K562 (cell line): Measurements from ENCODE around the gene MED28. TPM values are rescaled to one million over a fixed set of nuclear protein-coding genes. Genes with fewer than 3 reads are reported as not detected.

Experiments used
- ADNP ChIP-seq: fragments of 200-800 bp; sonication (Bioruptor generic); IDR thresholded peaks from 2 replicates; pipeline ENCODE4 v1.6.1; 2016; ENCODE audit warnings: missing genetic modification characterization, missing compliant biosample characterization
- BHLHE40 ChIP-seq: IDR thresholded peaks from 2 replicates; pipeline ENCODE4 v1.6.1; 2011; ENCODE audit warnings: low read length, improper control_type of control experiment
- CBFA2T2 ChIP-seq: fragments of 450-650 bp; conservative IDR thresholded peaks from 2 replicates; pipeline ENCODE4 v1.6.1; 2017; ENCODE audit warnings: mild to moderate bottlenecking
- CBX3 ChIP-seq, 2 experiments: IDR thresholded peaks; 1 replicate in 1 of 2; 2 replicates in 1 of 2; pipeline ENCODE4 v1.6.1; 2012; ENCODE audit warnings: inconsistent platforms in 2 of 2, low read length in 2 of 2, borderline replicate concordance in 1 of 2, control low read depth in 1 of 2
- EP300 ChIP-seq: IDR thresholded peaks from 2 replicates; pipeline ENCODE4 v1.6.1; 2012; ENCODE audit warnings: low read length, improper control_type of control experiment
- FOSL1 ChIP-seq: fragments of 200-800 bp; sonication (Bioruptor generic); conservative IDR thresholded peaks from 2 replicates; pipeline ENCODE4 v1.6.1; 2016; ENCODE audit warnings: missing genetic modification characterization, missing compliant biosample characterization
- FOXJ2 ChIP-seq: fragments of 200-800 bp; sonication (Bioruptor generic); IDR thresholded peaks from 2 replicates; pipeline ENCODE4 v1.6.1; 2016; ENCODE audit warnings: missing genetic modification characterization, missing compliant biosample characterization
- HDAC1 ChIP-seq, 2 experiments: fragments of 450-650 bp; IDR thresholded peaks; 2 replicates each; pipeline ENCODE4 v1.6.1; 2016 to 2017; ENCODE audit warnings: inconsistent platforms in 1 of 2, mild to moderate bottlenecking in 1 of 2, moderate library complexity in 1 of 2
- KHSRP ChIP-seq: fragments of 450-650 bp; IDR thresholded peaks from 2 replicates; pipeline ENCODE4 v1.6.1; 2017
- MEIS2 ChIP-seq: fragments of 450-650 bp; IDR thresholded peaks from 2 replicates; pipeline ENCODE4 v1.6.1; 2014; ENCODE audit warnings: mild to moderate bottlenecking; ENCODE audit not compliant: partially characterized antibody
- NFIC ChIP-seq: fragments of 450-650 bp; IDR thresholded peaks from 2 replicates; pipeline ENCODE4 v1.6.1; 2017; ENCODE audit warnings: mild to moderate bottlenecking, inconsistent platforms
- NONO ChIP-seq, 2 experiments: fragments of 200-400 bp in 1 of 2; fragments of 450-650 bp in 1 of 2; formaldehyde crosslinking in 1 of 2; IDR thresholded peaks; 2 replicates each; pipeline ENCODE4 v1.6.1; 2017; ENCODE audit warnings: low read depth in 2 of 2, mild to moderate bottlenecking in 2 of 2, moderate library complexity in 2 of 2, low read length in 1 of 2
- PHF20 ChIP-seq: fragments of 450-650 bp; IDR thresholded peaks from 2 replicates; pipeline ENCODE4 v1.6.1; 2018; ENCODE audit not compliant: partially characterized antibody
- PYGO2 ChIP-seq: fragments of 450-650 bp; IDR thresholded peaks from 2 replicates; pipeline ENCODE4 v1.6.1; 2016; ENCODE audit warnings: mild to moderate bottlenecking, missing genetic modification characterization, moderate library complexity, missing compliant biosample characterization
- SMARCA4 ChIP-seq: fragments of 450-650 bp; IDR thresholded peaks from 2 replicates; pipeline ENCODE4 v1.6.1; 2016
- SPI1 ChIP-seq: IDR thresholded peaks from 2 replicates; pipeline ENCODE4 v1.6.1; 2011; ENCODE audit warnings: low read depth, low read length, control low read depth, borderline replicate concordance
- TEAD4 ChIP-seq, 2 experiments: sonication (generic) in 1 of 2; formaldehyde crosslinking in 1 of 2; IDR thresholded peaks; 2 replicates each; pipeline versions ENCODE4 v1.6.1 to v1.8.0; 2012 to 2022; ENCODE audit warnings: borderline replicate concordance in 1 of 2, inconsistent platforms in 1 of 2, low read length in 1 of 2, mild to moderate bottlenecking in 1 of 2, missing genetic modification reagents in 1 of 2
- ZKSCAN1 ChIP-seq: fragments of 150-350 bp; IDR thresholded peaks from 2 replicates; pipeline ENCODE4 v1.6.1; 2016; ENCODE audit warnings: low read depth, low read length
- ZNF407 ChIP-seq: fragments of 450-650 bp; IDR thresholded peaks from 2 replicates; pipeline ENCODE4 v1.6.1; 2016; ENCODE audit warnings: low read depth
- polyA plus RNA-seq, 8 experiments: library from polyadenylated mRNA; depleted of rRNA in 4 of 8; stranded (reverse) in 5 of 8; unstranded in 3 of 8; fragments of >200 nt; fragmentation: Nextera tagmentation in 2 of 8; fragmentation: Illumina TruSeq in 1 of 8; extraction: Ambion mirVana in 2 of 8; extraction: Trizol in 1 of 8; gene quantifications; 2 replicates each; pipeline versions ENCODE4 v1.2.1 to v1.2.3, GENCODE V29; 2011 to 2014; ENCODE audit warnings: inconsistent platforms in 1 of 8, missing spikeins in 1 of 8
- total RNA-seq, 7 experiments: library from RNA; depleted of rRNA in 6 of 7; stranded (reverse); fragments of >200 nt in 6 of 7; fragmentation: Illumina TruSeq in 2 of 7; extraction: Trizol in 2 of 7; gene quantifications; 2 replicates each; pipeline versions ENCODE4 v1.2.1 to v1.2.3, GENCODE V29; 2011 to 2021; ENCODE audit warnings: low replicate concordance in 1 of 7
- TF ChIP-seq, protein P1 (sequence below): fragments of 250-450 bp; sonication (Bioruptor Pico); IDR thresholded peaks from 2 replicates; pipeline ENCODE4 v1.5.0; 2021; ENCODE audit warnings: mild to moderate bottlenecking, borderline replicate concordance

MED28 gene
- total and polyA plus RNA-seq, 9 of the 15 experiments (the other 6 are each of a cell fraction or from before 2014, with no cell fraction given), result 15.5 to 93.8 (median 50.5) TPM

GRCh38 chr4:17670423-17670822 is 56.0 kb downstream of the MED28 start (continued):
- TF ChIP-seq ZNF407 (no peak), NONO (IDR thresholded peaks at IDR 0.05; ENCODE audit: low read depth in 2 of 2, low read length in 1 of 2) (no peak), SMARCA4 (peak; percentile 97), ZKSCAN1 (0 out of 2 replicates have a peak, but pooled peaks have one; percentile 31), HDAC1 (IDR thresholded peaks at IDR 0.05) (peak; percentile 4 to 62; a peak in 2 of 4 replicates), NFIC (peak; percentile 96), FOSL1 (tag) (peak; percentile 25; the same call in 1 of the 2 replicates), KHSRP (peak; percentile 60; the same call in 1 of the 2 replicates), ADNP (tag) (no peak), MEIS2 (peak; percentile 96), CBX3 (IDR thresholded peaks at IDR 0.05; ENCODE audit: borderline replicate concordance in 1 of 2, low read length in 2 of 2) (peak in 1 of 2 experiments; percentile 66; a peak in 2 of 3 replicates), PHF20 (no peak), TEAD4 (IDR thresholded peaks at IDR 0.05; ENCODE audit: low read length) (peak; percentile 96), TEAD4 (CRISPR knock-in tag; IDR thresholded peaks at IDR 0.05; ENCODE audit: borderline replicate concordance) (no peak), BHLHE40 (no peak), FOXJ2 (peak; percentile 55; the same call in 1 of the 2 replicates), PYGO2 (0 out of 2 replicates have a peak, but pooled peaks have one; percentile 29), CBFA2T2 (peak; percentile 93), SPI1 (peak; percentile 55), EP300 (peak; percentile 91)
- TF ChIP-seq, protein P1, sequence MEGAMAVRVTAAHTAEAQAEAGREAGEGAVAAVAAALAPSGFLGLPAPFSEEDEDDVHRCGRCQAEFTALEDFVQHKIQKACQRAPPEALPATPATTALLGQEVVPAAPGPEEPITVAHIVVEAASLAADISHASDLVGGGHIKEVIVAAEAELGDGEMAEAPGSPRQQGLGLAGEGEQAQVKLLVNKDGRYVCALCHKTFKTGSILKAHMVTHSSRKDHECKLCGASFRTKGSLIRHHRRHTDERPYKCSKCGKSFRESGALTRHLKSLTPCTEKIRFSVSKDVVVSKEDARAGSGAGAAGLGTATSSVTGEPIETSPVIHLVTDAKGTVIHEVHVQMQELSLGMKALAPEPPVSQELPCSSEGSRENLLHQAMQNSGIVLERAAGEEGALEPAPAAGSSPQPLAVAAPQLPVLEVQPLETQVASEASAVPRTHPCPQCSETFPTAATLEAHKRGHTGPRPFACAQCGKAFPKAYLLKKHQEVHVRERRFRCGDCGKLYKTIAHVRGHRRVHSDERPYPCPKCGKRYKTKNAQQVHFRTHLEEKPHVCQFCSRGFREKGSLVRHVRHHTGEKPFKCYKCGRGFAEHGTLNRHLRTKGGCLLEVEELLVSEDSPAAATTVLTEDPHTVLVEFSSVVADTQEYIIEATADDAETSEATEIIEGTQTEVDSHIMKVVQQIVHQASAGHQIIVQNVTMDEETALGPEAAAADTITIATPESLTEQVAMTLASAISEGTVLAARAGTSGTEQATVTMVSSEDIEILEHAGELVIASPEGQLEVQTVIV, result no peak
